SU-DHL-6 (cell line): Measurements from ENCODE around the gene DRC1.
A peak's percentile ranks its signal among the peaks of the same experiment; 100 is the strongest.

Source experiments
- H2AFZ ChIP-seq: fragments of 200-600 bp; sonication (generic); 2 replicates; pipeline ENCODE4 v1.6.1; 2014; ENCODE audit warnings: low read depth, mild to moderate bottlenecking, moderate library complexity, mixed read lengths, antibody characterized with exemption, low read length; ENCODE audit not compliant: severe bottlenecking
- H3F3A ChIP-seq: fragments of 200-600 bp; shearing (Covaris generic); 2 replicates; pipeline ENCODE4 v1.6.0; 2016; ENCODE audit warnings: antibody characterized with exemption, mild to moderate bottlenecking; ENCODE audit not compliant: insufficient read depth
- H3K27ac ChIP-seq: fragments of 200-600 bp; sonication (generic); 2 replicates; pipeline ENCODE4 v1.5.1; 2016; ENCODE audit warnings: low read depth, mild to moderate bottlenecking, low read length, moderate library complexity, mixed read lengths
- H3K27me3 ChIP-seq: fragments of 200-600 bp; sonication (generic), shearing (Covaris generic); 2 replicates; pipeline ENCODE4 v1.6.0; 2014; ENCODE audit warnings: mild to moderate bottlenecking, low read length
- H3K36me3 ChIP-seq: fragments of 200-600 bp; sonication (generic); 2 replicates; pipeline ENCODE4 v1.6.1; 2014; ENCODE audit warnings: mild to moderate bottlenecking, low read length, mixed read lengths
- H3K4me2 ChIP-seq: fragments of 300-600, 200-600 bp; shearing (Covaris generic), sonication (generic); 2 replicates; pipeline ENCODE4 v1.6.0; 2014; ENCODE audit warnings: low read length, low read depth, mild to moderate bottlenecking; ENCODE audit not compliant: poor library complexity, severe bottlenecking
- H3K4me3 ChIP-seq: fragments of 200-600 bp; sonication (generic); 2 replicates; pipeline ENCODE4 v1.5.1; 2014; ENCODE audit warnings: antibody characterized with exemption, low read length, mild to moderate bottlenecking, mixed read lengths; ENCODE audit not compliant: insufficient read depth, poor library complexity, severe bottlenecking
- H3K79me2 ChIP-seq: fragments of 200-600 bp; sonication (generic); 2 replicates; pipeline ENCODE4 v1.6.1; 2014; ENCODE audit warnings: mild to moderate bottlenecking, low read length, moderate library complexity; ENCODE audit not compliant: insufficient read depth
- H3K9ac ChIP-seq: fragments of 200-600 bp; sonication (generic); 2 replicates; pipeline ENCODE4 v1.7.0; 2014; ENCODE audit warnings: mild to moderate bottlenecking, low read length
- H3K9me2 ChIP-seq: fragments of 200-600 bp; sonication (generic); replicated peaks from 2 replicates; pipeline ENCODE4 v1.6.1; 2014; ENCODE audit warnings: low read length; ENCODE audit not compliant: insufficient read depth
- H3K9me3 ChIP-seq: fragments of 200-600 bp; sonication (generic); 2 replicates; pipeline ENCODE4 v1.6.1; 2014; ENCODE audit warnings: low read length, mixed read lengths; ENCODE audit not compliant: insufficient read depth
- H4K20me1 ChIP-seq: fragments of 200-600 bp; sonication (generic); 2 replicates; pipeline ENCODE4 v1.6.1; 2014; ENCODE audit warnings: low read depth, mild to moderate bottlenecking, antibody characterized with exemption, low read length, moderate library complexity, mixed read lengths
- EZH2phosphoT487 ChIP-seq: fragments of 200-600 bp; sonication (generic), shearing (Covaris generic); conservative IDR thresholded peaks from 2 replicates; pipeline ENCODE4 v1.6.1; 2018; ENCODE audit warnings: mild to moderate bottlenecking, antibody characterized with exemption, low read length, moderate library complexity, mixed read lengths
- TF ChIP-seq, protein P1 (sequence below): fragments of 200-600 bp; sonication (generic); IDR thresholded peaks from one replicate; pipeline ENCODE4 v1.5.1; 2017; ENCODE audit warnings: antibody characterized with exemption, mild to moderate bottlenecking, low read length, moderate library complexity; ENCODE audit not compliant: insufficient read depth, poor library complexity, severe bottlenecking

The DRC1 gene

DNA sequence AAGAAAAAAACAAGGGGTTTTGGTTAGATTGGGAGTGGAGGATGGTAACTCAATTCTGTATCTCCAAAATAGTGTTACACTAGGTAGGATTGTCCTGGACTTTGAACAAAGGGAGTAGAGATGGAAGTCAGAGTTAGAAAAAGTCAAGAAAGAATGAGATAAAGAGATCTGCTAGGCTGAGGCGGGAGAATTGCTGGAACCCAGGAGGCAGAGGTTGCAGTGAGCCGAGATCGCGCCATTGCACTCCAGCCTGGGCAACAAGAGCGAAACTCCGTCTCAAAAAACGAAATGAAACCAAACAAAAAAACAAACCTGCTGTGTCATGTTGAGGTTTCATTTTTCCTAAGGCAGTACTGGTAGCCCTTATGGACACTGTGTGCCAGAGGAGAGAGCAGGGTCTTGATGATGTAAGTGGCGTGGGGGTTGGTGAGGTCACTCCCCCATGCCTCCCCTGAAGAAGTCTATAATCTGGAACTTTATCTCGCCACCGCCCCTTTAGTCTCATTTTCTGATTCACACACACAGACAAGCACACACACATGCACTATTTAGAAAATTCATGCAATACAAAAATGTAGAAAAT, 10.5 kb downstream of the DRC1 start:
- Histone ChIP-seq H3K4me3 (no peak overlapping the region), H3K4me2 (peak overlapping the region; percentile 41), H3F3A (no peaks in the 10 kb centered on the region), H3K27me3 (no peaks in the 10 kb centered on the region), H4K20me1 (no peaks in the 10 kb centered on the region), H3K27ac (no peak overlapping the region), H3K79me2 (no peaks in the 10 kb centered on the region), H3K36me3 (no peaks in the 10 kb centered on the region), H3K9me2 (no peaks in the 10 kb centered on the region), H3K9ac (no peak overlapping the region), H2AFZ (peak overlapping the region; percentile 58), H3K9me3 (no peaks in the 10 kb centered on the region)
- TF ChIP-seq, protein P1, sequence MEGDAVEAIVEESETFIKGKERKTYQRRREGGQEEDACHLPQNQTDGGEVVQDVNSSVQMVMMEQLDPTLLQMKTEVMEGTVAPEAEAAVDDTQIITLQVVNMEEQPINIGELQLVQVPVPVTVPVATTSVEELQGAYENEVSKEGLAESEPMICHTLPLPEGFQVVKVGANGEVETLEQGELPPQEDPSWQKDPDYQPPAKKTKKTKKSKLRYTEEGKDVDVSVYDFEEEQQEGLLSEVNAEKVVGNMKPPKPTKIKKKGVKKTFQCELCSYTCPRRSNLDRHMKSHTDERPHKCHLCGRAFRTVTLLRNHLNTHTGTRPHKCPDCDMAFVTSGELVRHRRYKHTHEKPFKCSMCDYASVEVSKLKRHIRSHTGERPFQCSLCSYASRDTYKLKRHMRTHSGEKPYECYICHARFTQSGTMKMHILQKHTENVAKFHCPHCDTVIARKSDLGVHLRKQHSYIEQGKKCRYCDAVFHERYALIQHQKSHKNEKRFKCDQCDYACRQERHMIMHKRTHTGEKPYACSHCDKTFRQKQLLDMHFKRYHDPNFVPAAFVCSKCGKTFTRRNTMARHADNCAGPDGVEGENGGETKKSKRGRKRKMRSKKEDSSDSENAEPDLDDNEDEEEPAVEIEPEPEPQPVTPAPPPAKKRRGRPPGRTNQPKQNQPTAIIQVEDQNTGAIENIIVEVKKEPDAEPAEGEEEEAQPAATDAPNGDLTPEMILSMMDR = no peak
- no peak for TF ChIP-seq EZH2phosphoT487

DNA sequence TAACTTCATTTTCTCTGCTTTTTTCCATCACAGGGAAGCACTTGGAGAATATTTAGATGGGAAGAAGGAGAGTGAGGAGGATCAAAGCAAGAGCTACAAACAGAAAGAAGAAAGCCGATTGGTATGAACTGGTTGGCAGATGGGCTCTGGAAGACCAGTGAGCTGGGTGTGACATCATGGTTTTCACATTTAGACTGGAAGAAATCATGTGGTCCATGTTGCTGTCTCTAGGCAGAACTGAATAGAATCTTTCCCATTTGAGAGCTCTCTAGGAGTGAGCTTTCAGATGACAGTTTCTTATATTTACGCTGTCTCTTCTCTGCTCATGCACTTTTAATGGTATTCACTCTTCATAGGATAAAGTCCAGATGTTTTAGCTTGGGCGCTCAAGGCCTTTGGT, 12.6 kb downstream of the DRC1 start:
- H2AFZ ChIP-seq = no peak overlapping the region
- H3K4me3 ChIP-seq = no peak overlapping the region
- H3K27ac ChIP-seq = no peak overlapping the region

DNA sequence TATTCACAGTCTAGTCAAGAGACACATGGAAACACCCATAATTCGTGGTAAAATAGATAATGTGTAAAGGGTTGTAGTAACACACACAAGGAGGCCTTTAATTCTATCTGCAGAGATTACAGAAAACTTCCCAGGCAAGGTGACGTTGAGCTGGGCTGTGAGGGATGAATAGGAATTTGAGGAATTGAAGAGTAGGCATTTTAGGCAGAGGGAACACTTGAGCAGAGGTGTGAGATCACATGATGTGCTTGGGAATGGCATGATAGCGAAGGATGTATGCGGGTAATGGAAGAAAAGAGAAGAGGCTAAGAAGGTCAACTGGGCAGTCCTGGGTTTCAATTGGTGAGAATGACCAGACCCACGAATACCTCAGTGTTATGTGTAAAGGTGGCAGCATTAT, 20.2 kb downstream of the DRC1 start:
- TF ChIP-seq EZH2phosphoT487 = no peak
- TF ChIP-seq, protein P1 = no peak
- H3K27ac ChIP-seq = no peak overlapping the region
- H3K9ac ChIP-seq = no peak overlapping the region
- H3K79me2 ChIP-seq = no peaks in the 10 kb centered on the region
- no peaks in the 10 kb centered on the region for H3K9me3 ChIP-seq
- H3K27me3 ChIP-seq = no peaks in the 10 kb centered on the region
- H3K36me3 ChIP-seq = no peaks in the 10 kb centered on the region
- H3K4me2 ChIP-seq = no peak overlapping the region
- H4K20me1 ChIP-seq = no peaks in the 10 kb centered on the region
- H2AFZ ChIP-seq = no peak overlapping the region
- H3K4me3 ChIP-seq = no peak overlapping the region
- no peaks in the 10 kb centered on the region for H3K9me2 ChIP-seq
- no peaks in the 10 kb centered on the region for H3F3A ChIP-seq

More for the DNA sequence above, 12.6 kb downstream of the DRC1 start:
- Histone ChIP-seq H3K9ac (no peak overlapping the region), H3F3A (no peaks in the 10 kb centered on the region), H4K20me1 (no peaks in the 10 kb centered on the region), H3K4me2 (no peak overlapping the region), H3K9me3 (no peaks in the 10 kb centered on the region), H3K27me3 (no peaks in the 10 kb centered on the region), H3K9me2 (no peaks in the 10 kb centered on the region), H3K36me3 (no peaks in the 10 kb centered on the region), H3K79me2 (no peaks in the 10 kb centered on the region)
- TF ChIP-seq, protein P1 = no peak
- TF ChIP-seq EZH2phosphoT487 = no peak
